WTC11 (cell line): ENCODE measurements around the gene PI4KB. TPM values are rescaled to one million over a fixed set of nuclear protein-coding genes. Genes with fewer than 3 reads are reported as not detected.

Experiments used
- ATAC-seq: fragments of 200-7000 bp; cut with Tn5 transposase; 2 replicates; pipeline ENCODE4 v1.10.0; 2021; ENCODE audit warnings: mild to moderate bottlenecking, moderate library complexity
- CTCF ChIA-PET: fragments of 300-600 bp; sonication (Branson Sonifier 250); formaldehyde crosslinking; loops from one replicate; lab custom pipeline; 2021; ENCODE audit warnings: antibody characterized with exemption; lab: Charles Lee
- POLR2A ChIA-PET: fragments of 350-600 bp; sonication (Branson Sonifier 250); formaldehyde crosslinking; loops from one replicate; lab custom pipeline; 2021; ENCODE audit warnings: antibody characterized with exemption; lab: Charles Lee
- DNase-seq: peaks from one replicate; pipeline ENCODE4 v3.0.0; 2021; ENCODE audit warnings: low spot score
- H3K27ac Mint-ChIP-seq: 2 replicates; pipeline ENCODE4 v1.8.0; 2021; ENCODE audit warnings: mixed read lengths
- H3K27me3 Mint-ChIP-seq: 2 replicates; pipeline ENCODE4 v1.8.0; 2021; ENCODE audit warnings: low read depth, mild to moderate bottlenecking, moderate library complexity, mixed read lengths
- H3K36me3 Mint-ChIP-seq: 2 replicates; pipeline ENCODE4 v1.8.0; 2021; ENCODE audit warnings: mixed read lengths
- H3K4me1 Mint-ChIP-seq: 2 replicates; pipeline ENCODE4 v1.8.0; 2022; ENCODE audit warnings: mixed read lengths
- H3K4me3 Mint-ChIP-seq: 2 replicates; pipeline ENCODE4 v1.8.0; 2021; ENCODE audit warnings: mild to moderate bottlenecking, moderate library complexity, mixed read lengths
- H3K9me3 Mint-ChIP-seq: 2 replicates; pipeline ENCODE4 v1.8.0; 2021; ENCODE audit warnings: mixed read lengths
- CREB1 ChIP-seq: sonication (generic); formaldehyde crosslinking; IDR thresholded peaks from 2 replicates; pipeline ENCODE4 v1.8.0; 2023; ENCODE audit warnings: mild to moderate bottlenecking, missing genetic modification reagents
- E2F1 ChIP-seq: sonication (generic); formaldehyde crosslinking; IDR thresholded peaks from 2 replicates; pipeline ENCODE4 v1.8.0; 2022; ENCODE audit warnings: mild to moderate bottlenecking, missing genetic modification reagents
- ELF4 ChIP-seq: sonication (generic); formaldehyde crosslinking; IDR thresholded peaks from 2 replicates; pipeline ENCODE4 v1.8.1; 2022; ENCODE audit warnings: low read depth, mild to moderate bottlenecking, moderate library complexity, missing genetic modification reagents
- FOXJ3 ChIP-seq: sonication (generic); formaldehyde crosslinking; IDR thresholded peaks from 2 replicates; pipeline ENCODE4 v1.9.0; 2021; ENCODE audit warnings: missing genetic modification reagents, mild to moderate bottlenecking, borderline replicate concordance
- FOXK1 ChIP-seq: sonication (generic); formaldehyde crosslinking; IDR thresholded peaks from 2 replicates; pipeline ENCODE4 v1.8.0; 2022; ENCODE audit warnings: mild to moderate bottlenecking, moderate library complexity, missing genetic modification reagents
- FOXP1 ChIP-seq: sonication (generic); formaldehyde crosslinking; IDR thresholded peaks from 2 replicates; pipeline ENCODE4 v1.8.0; 2022; ENCODE audit warnings: missing genetic modification reagents, mild to moderate bottlenecking, moderate library complexity, borderline replicate concordance
- GABPB1 ChIP-seq: sonication (generic); formaldehyde crosslinking; IDR thresholded peaks from 2 replicates; pipeline ENCODE4 v1.8.1; 2023; ENCODE audit warnings: mild to moderate bottlenecking, missing genetic modification reagents
- PRRX2 ChIP-seq: fragments of 250-450 bp; sonication (Bioruptor Pico); IDR thresholded peaks from 2 replicates; pipeline ENCODE4 v1.8.0; 2021; ENCODE audit warnings: mild to moderate bottlenecking
- SMAD4 ChIP-seq: sonication (generic); formaldehyde crosslinking; IDR thresholded peaks from 2 replicates; pipeline ENCODE4 v1.8.0; 2022; ENCODE audit warnings: mild to moderate bottlenecking, missing genetic modification reagents
- TP53 ChIP-seq: sonication (generic); formaldehyde crosslinking; IDR thresholded peaks from 2 replicates; pipeline ENCODE4 v1.8.1; 2023; ENCODE audit warnings: mild to moderate bottlenecking, missing genetic modification reagents
- ZBTB21 ChIP-seq: sonication (generic); formaldehyde crosslinking; IDR thresholded peaks from 2 replicates; pipeline ENCODE4 v1.8.1; 2023; ENCODE audit warnings: mild to moderate bottlenecking, missing genetic modification reagents, borderline replicate concordance
- ZMAT4 ChIP-seq: fragments of 250-450 bp; sonication (Bioruptor Pico); IDR thresholded peaks from 2 replicates; pipeline ENCODE4 v1.9.0; 2021; ENCODE audit warnings: mild to moderate bottlenecking
- ZNF281 ChIP-seq: sonication (generic); formaldehyde crosslinking; IDR thresholded peaks from 2 replicates; pipeline ENCODE4 v1.8.0; 2023; ENCODE audit warnings: mild to moderate bottlenecking, missing genetic modification reagents
- ZNF317 ChIP-seq: sonication (generic); formaldehyde crosslinking; IDR thresholded peaks from 2 replicates; pipeline ENCODE4 v1.8.1; 2023; ENCODE audit warnings: low read depth, mild to moderate bottlenecking, moderate library complexity, missing genetic modification reagents, borderline replicate concordance
- ZNF423 ChIP-seq: fragments of 250-450 bp; sonication (Bioruptor Pico); IDR thresholded peaks from 2 replicates; pipeline ENCODE4 v2.1.2; 2022; ENCODE audit warnings: mild to moderate bottlenecking, moderate library complexity
- total RNA-seq: library from RNA; stranded (reverse); gene quantifications from 3 replicates; pipeline ENCODE4 v1.2.3, GENCODE V29; 2021
- TF ChIP-seq, protein P1 (sequence below): sonication (generic); formaldehyde crosslinking; IDR thresholded peaks from 2 replicates; pipeline ENCODE4 v1.8.1; 2022; ENCODE audit warnings: mild to moderate bottlenecking, missing genetic modification reagents, moderate library complexity, borderline replicate concordance
- TF ChIP-seq, protein P2 (sequence below): sonication (generic); formaldehyde crosslinking; IDR thresholded peaks from 2 replicates; pipeline ENCODE4 v1.8.1; 2023; ENCODE audit warnings: mild to moderate bottlenecking, missing genetic modification reagents, borderline replicate concordance
- TF ChIP-seq, protein P3 (sequence below): sonication (generic); formaldehyde crosslinking; IDR thresholded peaks from 2 replicates; pipeline ENCODE4 v1.8.1; 2023; ENCODE audit warnings: mild to moderate bottlenecking, missing genetic modification reagents

Gene PI4KB
- total RNA-seq, 1 experiment from 2014 or later, result 33.6 TPM

DNA sequence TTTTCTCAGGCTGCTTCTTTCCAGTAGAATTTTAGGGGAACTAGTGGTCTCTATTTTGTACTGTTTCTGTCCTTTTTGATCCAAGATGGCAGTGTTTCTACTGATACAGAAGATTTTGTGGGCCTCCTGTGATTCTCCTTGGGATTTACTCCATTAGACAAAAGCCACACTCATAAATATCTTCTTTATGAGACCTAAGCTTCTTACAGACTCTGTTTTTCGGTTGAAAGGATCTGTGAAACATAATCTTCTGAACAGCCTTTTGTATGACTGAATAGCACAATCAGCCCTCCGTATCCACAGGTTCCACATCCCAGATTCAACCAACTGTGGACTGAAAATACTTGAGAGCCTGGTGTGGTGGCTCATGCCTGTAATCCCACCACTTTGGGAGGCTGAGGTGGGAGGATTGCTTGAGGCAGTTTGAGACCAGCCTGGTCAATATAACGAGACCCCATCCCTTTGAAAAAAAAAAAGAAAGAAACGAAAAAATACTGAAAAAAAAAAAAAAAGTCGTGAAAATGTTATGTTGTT lies 83.5 kb downstream of the PI4KB start (continued):
- TF ChIP-seq ZNF281 (CRISPR knock-in tag) (no peak), FOXP1 (CRISPR knock-in tag) (no peak), GABPB1 (no peak), ZBTB21 (CRISPR knock-in tag) (no peak)
- TF ChIP-seq, protein P1, sequence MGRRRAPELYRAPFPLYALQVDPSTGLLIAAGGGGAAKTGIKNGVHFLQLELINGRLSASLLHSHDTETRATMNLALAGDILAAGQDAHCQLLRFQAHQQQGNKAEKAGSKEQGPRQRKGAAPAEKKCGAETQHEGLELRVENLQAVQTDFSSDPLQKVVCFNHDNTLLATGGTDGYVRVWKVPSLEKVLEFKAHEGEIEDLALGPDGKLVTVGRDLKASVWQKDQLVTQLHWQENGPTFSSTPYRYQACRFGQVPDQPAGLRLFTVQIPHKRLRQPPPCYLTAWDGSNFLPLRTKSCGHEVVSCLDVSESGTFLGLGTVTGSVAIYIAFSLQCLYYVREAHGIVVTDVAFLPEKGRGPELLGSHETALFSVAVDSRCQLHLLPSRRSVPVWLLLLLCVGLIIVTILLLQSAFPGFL (CRISPR knock-in tag), result no peak
- TF ChIP-seq, protein P2, sequence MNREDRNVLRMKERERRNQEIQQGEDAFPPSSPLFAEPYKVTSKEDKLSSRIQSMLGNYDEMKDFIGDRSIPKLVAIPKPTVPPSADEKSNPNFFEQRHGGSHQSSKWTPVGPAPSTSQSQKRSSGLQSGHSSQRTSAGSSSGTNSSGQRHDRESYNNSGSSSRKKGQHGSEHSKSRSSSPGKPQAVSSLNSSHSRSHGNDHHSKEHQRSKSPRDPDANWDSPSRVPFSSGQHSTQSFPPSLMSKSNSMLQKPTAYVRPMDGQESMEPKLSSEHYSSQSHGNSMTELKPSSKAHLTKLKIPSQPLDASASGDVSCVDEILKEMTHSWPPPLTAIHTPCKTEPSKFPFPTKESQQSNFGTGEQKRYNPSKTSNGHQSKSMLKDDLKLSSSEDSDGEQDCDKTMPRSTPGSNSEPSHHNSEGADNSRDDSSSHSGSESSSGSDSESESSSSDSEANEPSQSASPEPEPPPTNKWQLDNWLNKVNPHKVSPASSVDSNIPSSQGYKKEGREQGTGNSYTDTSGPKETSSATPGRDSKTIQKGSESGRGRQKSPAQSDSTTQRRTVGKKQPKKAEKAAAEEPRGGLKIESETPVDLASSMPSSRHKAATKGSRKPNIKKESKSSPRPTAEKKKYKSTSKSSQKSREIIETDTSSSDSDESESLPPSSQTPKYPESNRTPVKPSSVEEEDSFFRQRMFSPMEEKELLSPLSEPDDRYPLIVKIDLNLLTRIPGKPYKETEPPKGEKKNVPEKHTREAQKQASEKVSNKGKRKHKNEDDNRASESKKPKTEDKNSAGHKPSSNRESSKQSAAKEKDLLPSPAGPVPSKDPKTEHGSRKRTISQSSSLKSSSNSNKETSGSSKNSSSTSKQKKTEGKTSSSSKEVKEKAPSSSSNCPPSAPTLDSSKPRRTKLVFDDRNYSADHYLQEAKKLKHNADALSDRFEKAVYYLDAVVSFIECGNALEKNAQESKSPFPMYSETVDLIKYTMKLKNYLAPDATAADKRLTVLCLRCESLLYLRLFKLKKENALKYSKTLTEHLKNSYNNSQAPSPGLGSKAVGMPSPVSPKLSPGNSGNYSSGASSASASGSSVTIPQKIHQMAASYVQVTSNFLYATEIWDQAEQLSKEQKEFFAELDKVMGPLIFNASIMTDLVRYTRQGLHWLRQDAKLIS, result no peak

- H3K4me3 Mint-ChIP-seq, result no peak overlapping the region
- H3K36me3 Mint-ChIP-seq, result peaks cover 89% of the 10 kb centered on the region
- ChIA-PET CTCF (interaction anchor here (1.2 kb wide), 1 partner anchor 10 kb away, joined by 8 read pairs; no protein-coding TSS in a partner anchor), POLR2A (no interaction called here)
- TF ChIP-seq PRRX2 (CRISPR knock-in tag) (no peak), FOXJ3 (no peak), ZNF423 (no peak), E2F1 (CRISPR knock-in tag) (no peak), SMAD4 (CRISPR knock-in tag) (no peak), ZNF317 (no peak), ELF4 (CRISPR knock-in tag) (no peak), CREB1 (no peak), FOXK1 (CRISPR knock-in tag) (no peak), TP53 (CRISPR knock-in tag) (no peak), ZMAT4 (CRISPR knock-in tag) (no peak)
- TF ChIP-seq, protein P3, sequence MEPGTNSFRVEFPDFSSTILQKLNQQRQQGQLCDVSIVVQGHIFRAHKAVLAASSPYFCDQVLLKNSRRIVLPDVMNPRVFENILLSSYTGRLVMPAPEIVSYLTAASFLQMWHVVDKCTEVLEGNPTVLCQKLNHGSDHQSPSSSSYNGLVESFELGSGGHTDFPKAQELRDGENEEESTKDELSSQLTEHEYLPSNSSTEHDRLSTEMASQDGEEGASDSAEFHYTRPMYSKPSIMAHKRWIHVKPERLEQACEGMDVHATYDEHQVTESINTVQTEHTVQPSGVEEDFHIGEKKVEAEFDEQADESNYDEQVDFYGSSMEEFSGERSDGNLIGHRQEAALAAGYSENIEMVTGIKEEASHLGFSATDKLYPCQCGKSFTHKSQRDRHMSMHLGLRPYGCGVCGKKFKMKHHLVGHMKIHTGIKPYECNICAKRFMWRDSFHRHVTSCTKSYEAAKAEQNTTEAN, result no peak
- H3K9me3 Mint-ChIP-seq, result no peaks in the 10 kb centered on the region
- no peak overlapping the region for H3K27ac Mint-ChIP-seq
- H3K4me1 Mint-ChIP-seq, result no peaks in the 10 kb centered on the region
- DNase-seq (no peak), ATAC-seq (no peak)
- no peaks in the 10 kb centered on the region for H3K27me3 Mint-ChIP-seq
Measured at GRCh38 chr1:151242442-151242841, 84.8 kb downstream of the PI4KB start.

Other genes starting within 250 kb of the PI4KB start
- gene SEMA6C, start 180.8 kb downstream of the PI4KB start, total RNA-seq, result 16.3 to 21.0 TPM (median 18.1 TPM) in 3 replicates
- 0.15 TPM in 1 of 3 replicates, not detected in the others for gene TNFAIP8L2, start 170.8 kb downstream of the PI4KB start, total RNA-seq
- 6.3 to 7.8 TPM (median 6.9 TPM) in 3 replicates for gene LYSMD1, start 161.5 kb downstream of the PI4KB start, total RNA-seq
- 35.3 to 45.3 TPM (median 35.8 TPM) in 3 replicates for gene SCNM1, start 161.3 kb downstream of the PI4KB start, total RNA-seq
- gene TMOD4, start 151.4 kb downstream of the PI4KB start, total RNA-seq, result 0.66 to 0.82 TPM (median 0.79 TPM) in 3 replicates
- gene VPS72, start 137.2 kb downstream of the PI4KB start, total RNA-seq, result 87.2 to 103 TPM (median 97.6 TPM) in 3 replicates
- 77.8 to 84.8 TPM (median 81.3 TPM) in 3 replicates for gene PIP5K1A, start 128.9 kb downstream of the PI4KB start, total RNA-seq
- 184 to 202 TPM (median 186 TPM) in 3 replicates for gene PSMD4, start 72.7 kb downstream of the PI4KB start, total RNA-seq
- gene ZNF687, start 45.1 kb downstream of the PI4KB start, total RNA-seq, result 54.1 to 56.8 TPM (median 55.1 TPM) in 3 replicates
- gene RFX5, start 19.8 kb upstream of the PI4KB start, total RNA-seq, result 59.2 to 69.2 TPM (median 67.7 TPM) in 3 replicates
- gene SELENBP1, start 45.3 kb upstream of the PI4KB start, total RNA-seq, result 17.9 to 23.9 TPM (median 20.2 TPM) in 3 replicates
- 360 to 414 TPM (median 383 TPM) in 3 replicates for gene PSMB4, start 72.2 kb upstream of the PI4KB start, total RNA-seq
- gene POGZ, start 132.1 kb upstream of the PI4KB start, total RNA-seq, result 88.1 to 107 TPM (median 105 TPM) in 3 replicates
- 52.4 to 68.7 TPM (median 55.6 TPM) in 3 replicates for gene CGN, start 184.0 kb upstream of the PI4KB start, total RNA-seq
- gene TUFT1, start 212.9 kb upstream of the PI4KB start, total RNA-seq, result 7.7 to 8.6 TPM (median 7.9 TPM) in 3 replicates